ENCODE results near the gene USP48. TPM values are rescaled to one million over a fixed set of nuclear protein-coding genes. Genes with fewer than 3 reads are reported as not detected.

The USP48 gene
- total RNA-seq, 2 donors from 2014 or later, result 36.2 to 47.5 TPM

DNA sequence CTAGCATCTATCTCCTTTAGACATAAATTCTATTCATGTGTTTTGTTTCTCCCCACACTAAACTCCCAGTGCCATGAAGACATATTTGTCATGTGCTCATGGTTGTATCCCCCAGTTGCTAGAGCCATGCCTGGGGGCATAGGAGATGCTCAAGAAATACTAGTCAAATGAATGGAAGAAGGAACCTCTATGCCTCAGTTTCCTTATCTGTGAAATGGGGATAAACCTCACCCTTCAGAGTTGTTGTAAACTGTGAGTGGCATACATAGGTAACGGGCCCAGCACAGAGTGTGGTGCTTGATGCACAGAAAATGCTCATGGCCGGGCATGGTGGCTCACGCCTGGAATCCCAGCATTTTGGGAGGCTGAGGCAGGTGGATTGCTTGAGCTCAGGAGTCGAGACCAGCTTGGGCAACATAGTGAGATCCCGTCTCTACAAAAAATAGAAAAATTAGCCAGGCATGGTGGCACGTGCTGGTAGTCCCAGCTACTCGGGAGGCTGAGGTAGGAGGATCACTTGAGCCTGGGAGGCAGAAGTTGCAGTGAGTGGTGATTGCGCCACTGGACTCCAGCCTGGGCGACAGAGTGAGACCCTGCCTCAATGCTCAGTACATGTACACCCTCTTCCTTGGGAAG lies 37.8 kb upstream of the USP48 start:
- H3K27ac ChIP-seq, result no peak overlapping the region
- no peaks in the 10 kb centered on the region for H3K4me1 ChIP-seq (replicated peaks)
- H3K27me3 ChIP-seq (replicated peaks; ENCODE audit: insufficient read depth), result no peaks in the 10 kb centered on the region
- TF ChIP-seq POLR2A (IDR thresholded peaks at IDR 0.05), result no peak
- no peak overlapping the region for H3K4me3 ChIP-seq
- intact Hi-C loops (cut with DNase I), result no loop called here
- no peaks in the 10 kb centered on the region for H3K9me3 ChIP-seq
- WGBS, result 92% methylated on average over 9 of the region's 9 CpGs
- peaks cover 0 to 5% of the 10 kb centered on the region in 2 donors for H3K36me3 ChIP-seq
- no peak for DNase-seq (ENCODE audit: low spot score)

DNA sequence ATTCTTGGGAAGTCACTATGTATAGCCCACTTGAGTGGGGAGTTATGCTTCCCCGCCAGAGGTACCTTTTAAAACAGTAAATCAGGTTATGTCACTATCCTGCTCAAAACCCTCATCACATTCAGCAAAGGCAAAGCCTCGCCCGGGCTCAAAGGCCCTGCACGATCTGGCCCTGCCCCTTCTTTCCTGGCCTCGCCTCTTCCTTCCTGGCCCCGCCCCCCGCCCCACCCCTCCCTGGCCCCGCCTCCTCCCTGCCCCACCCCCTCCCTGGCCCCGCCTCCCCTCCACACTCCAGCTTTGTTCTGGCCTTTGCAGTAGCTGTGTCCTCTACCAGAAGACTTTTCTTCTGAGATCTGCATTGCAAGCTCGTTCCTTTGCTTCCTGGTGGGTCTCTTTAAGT lies 35.7 kb upstream of the USP48 start:
- Histone ChIP-seq H3K9me3 (no peaks in the 10 kb centered on the region), H3K36me3 (no peaks in the 10 kb centered on the region), H3K4me1 (replicated peaks) (no peaks in the 10 kb centered on the region), H3K27ac (no peak overlapping the region), H3K4me3 (no peak overlapping the region), H3K27me3 (replicated peaks; ENCODE audit: insufficient read depth) (no peaks in the 10 kb centered on the region)
- intact Hi-C loops (cut with DNase I), result no loop called here
- no peak for DNase-seq (ENCODE audit: low spot score)
- TF ChIP-seq CTCF (IDR thresholded peaks at IDR 0.05), result no peak
- no peak for TF ChIP-seq POLR2AphosphoS5 (IDR thresholded peaks at IDR 0.05)
- no peak for TF ChIP-seq POLR2A (IDR thresholded peaks at IDR 0.05)
- WGBS, result 36% methylated on average over 10 of the region's 10 CpGs

DNA sequence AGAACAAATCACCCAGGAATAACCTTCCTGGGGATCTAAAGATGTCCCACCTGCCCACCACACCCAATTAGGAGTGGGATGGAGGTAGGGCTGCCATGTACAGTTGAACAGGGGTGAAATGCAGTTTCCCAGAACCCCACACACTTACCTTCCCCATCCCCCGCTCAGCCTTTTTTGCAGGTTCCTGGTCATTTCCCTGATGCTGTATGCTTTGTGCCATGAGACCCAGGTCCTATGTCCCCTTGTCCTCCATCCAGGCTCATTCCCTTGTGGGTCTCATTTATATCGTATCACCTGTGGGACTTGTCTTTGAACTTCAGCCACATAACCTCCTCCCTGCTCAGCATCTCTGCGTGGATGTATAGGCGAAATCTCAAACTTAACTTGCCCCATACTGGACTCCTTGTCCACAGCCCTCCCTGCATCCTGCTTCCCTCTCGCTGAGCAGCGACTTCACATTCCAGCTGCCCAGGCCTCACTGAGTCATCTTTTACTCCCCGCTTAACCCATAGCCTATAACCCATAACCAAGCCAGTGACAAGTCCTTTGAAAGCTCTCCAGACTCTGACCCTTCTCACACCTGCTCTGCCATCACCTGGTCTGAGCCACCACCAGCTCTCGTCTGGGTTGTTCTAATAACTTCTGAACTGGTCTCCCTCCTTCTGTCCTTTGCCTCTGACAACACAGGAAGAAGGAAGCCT lies 33.8 kb upstream of the USP48 start:
- Histone ChIP-seq H3K4me3 (no peak overlapping the region), H3K9me3 (no peaks in the 10 kb centered on the region), H3K27ac (no peak overlapping the region), H3K4me1 (replicated peaks) (no peaks in the 10 kb centered on the region), H3K36me3 (no peaks in the 10 kb centered on the region), H3K27me3 (replicated peaks; ENCODE audit: insufficient read depth) (no peaks in the 10 kb centered on the region)
- DNase-seq (ENCODE audit: low spot score), result no peak
- intact Hi-C loops (cut with DNase I), result no loop called here
- TF ChIP-seq POLR2AphosphoS5 (IDR thresholded peaks at IDR 0.05), result no peak
- WGBS, result 81% methylated on average over 8 of the region's 8 CpGs

- DNase-seq (ENCODE audit: low spot score), result no peak
These were observed 32.9 kb upstream of the USP48 start for GRCh38 chr1:21815724-21816321.

DNA sequence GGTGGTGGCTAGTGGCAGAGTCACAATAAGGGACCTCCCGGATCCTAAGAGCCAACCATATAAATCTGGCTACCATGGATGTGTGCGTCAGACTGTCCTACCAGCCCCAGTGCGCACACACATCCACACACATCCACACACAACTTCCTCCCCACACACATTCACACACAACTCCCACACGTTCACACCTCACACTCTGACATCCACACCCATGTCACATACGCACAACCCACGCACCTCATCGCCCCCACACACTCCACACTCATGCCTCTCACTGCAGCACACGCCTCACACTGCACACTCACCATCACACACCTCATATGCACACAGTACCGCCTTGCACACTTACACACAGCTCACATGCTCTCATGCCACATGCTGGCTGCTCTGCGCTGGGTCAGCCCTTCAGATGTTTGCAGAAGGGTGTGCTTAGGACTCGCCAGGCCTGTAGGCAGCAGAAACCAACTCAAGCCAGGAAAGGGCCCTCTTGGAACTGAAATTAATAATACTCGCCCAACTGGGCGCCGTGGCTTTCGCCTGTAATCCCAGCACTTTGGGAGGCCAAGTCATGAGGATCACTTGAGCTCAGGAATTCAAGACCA lies 32.1 kb upstream of the USP48 start:
- H3K36me3 ChIP-seq, result no peaks in the 10 kb centered on the region
- no peaks in the 10 kb centered on the region for H3K27me3 ChIP-seq (replicated peaks; ENCODE audit: insufficient read depth)
- no peak for DNase-seq (ENCODE audit: low spot score)
- no peaks in the 10 kb centered on the region for H3K9me3 ChIP-seq
- H3K4me3 ChIP-seq, result no peak overlapping the region
- intact Hi-C loops (cut with DNase I), result no loop called here
- H3K4me1 ChIP-seq (replicated peaks), result no peaks in the 10 kb centered on the region
- WGBS, result 95% methylated on average over 15 of the region's 15 CpGs
- no peak overlapping the region for H3K27ac ChIP-seq
- TF ChIP-seq POLR2AphosphoS5 (IDR thresholded peaks at IDR 0.05) (no peak), POLR2A (IDR thresholded peaks at IDR 0.05) (no peak)

More at GRCh38 chr1:21815724-21816321, 32.9 kb upstream of the USP48 start:
- 88% methylated on average over 12 of the region's 12 CpGs for WGBS
- no peaks in the 10 kb centered on the region for H3K4me1 ChIP-seq (replicated peaks)
- no peaks in the 10 kb centered on the region for H3K9me3 ChIP-seq
- intact Hi-C loops (cut with DNase I), result no loop called here
- TF ChIP-seq POLR2A (IDR thresholded peaks at IDR 0.05), result no peak
- TF ChIP-seq POLR2AphosphoS5 (IDR thresholded peaks at IDR 0.05), result no peak
- TF ChIP-seq CTCF (IDR thresholded peaks at IDR 0.05), result no peak
- no peaks in the 10 kb centered on the region for H3K36me3 ChIP-seq
- no peak overlapping the region for H3K27ac ChIP-seq
- H3K4me3 ChIP-seq, result no peak overlapping the region
- H3K27me3 ChIP-seq (replicated peaks; ENCODE audit: insufficient read depth), result no peaks in the 10 kb centered on the region

DNA sequence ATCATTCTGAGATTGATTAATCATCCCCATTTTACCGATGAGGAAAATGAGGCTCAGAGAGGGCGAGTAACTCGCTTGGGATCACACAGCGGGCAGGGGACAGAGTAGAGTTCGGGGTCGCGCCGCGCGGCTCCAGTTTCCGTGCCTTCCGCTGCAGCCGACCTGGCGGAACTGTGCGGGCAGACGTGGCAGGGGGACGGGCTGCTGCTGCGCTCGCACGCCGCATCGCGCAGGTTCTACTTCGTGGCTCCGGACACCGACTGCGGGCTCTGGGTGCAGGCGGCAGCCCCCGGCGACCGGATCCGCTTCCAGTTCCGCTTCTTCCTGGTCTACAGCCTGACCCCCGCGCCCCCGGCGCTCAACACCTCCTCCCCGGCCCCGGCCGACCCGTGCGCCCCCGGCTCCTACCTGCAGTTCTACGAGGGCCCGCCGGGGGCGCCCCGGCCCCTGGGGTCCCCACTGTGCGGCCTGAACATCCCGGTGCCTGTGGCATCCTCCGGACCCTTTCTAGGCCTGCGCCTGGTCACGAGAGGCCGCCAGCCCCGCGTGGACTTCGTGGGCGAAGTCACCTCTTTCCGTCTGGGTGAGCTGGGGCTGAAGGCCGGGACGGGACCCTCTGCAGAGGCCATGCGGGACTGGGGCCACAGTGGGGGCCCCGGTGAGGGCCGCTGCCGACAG lies 31.4 kb upstream of the USP48 start:
- Histone ChIP-seq H3K36me3 (no peaks in the 10 kb centered on the region), H3K4me1 (replicated peaks) (no peaks in the 10 kb centered on the region), H3K27me3 (replicated peaks; ENCODE audit: insufficient read depth) (no peaks in the 10 kb centered on the region), H3K27ac (no peak overlapping the region), H3K4me3 (peak overlapping the region; percentile 24 to 30), H3K9me3 (no peaks in the 10 kb centered on the region)
- DNase-seq (ENCODE audit: low spot score), result no peak
- WGBS, result 11% methylated on average over 53 of the region's 65 CpGs
- TF ChIP-seq CTCF (IDR thresholded peaks at IDR 0.05) (peak in 2 of 4 experiments; percentile 21 to 53), POLR2AphosphoS5 (IDR thresholded peaks at IDR 0.05) (no peak), POLR2A (IDR thresholded peaks at IDR 0.05) (no peak)
- intact Hi-C loops (cut with DNase I), result no loop called here

Measured in prostate gland (tissue), 2 donors.